ENCODE data around the gene POLR3K.
"Not testable (repeated sequence)": the region's sequence is repeated elsewhere in the genome, so short reads cannot be mapped to it uniquely, and the experiment has no call there.

Gene POLR3K

GRCh38 chr16:33877-34647, 19.3 kb downstream of the POLR3K start:
- no peak overlapping the region for H3K4me3 ChIP-seq (ENCODE audit: low read depth, low read length)
- TF ChIP-seq POLR2A (IDR thresholded peaks at IDR 0.05; ENCODE audit: extremely low read depth, insufficient read length) (no peak), CTCF (IDR thresholded peaks at IDR 0.05; ENCODE audit: low read depth, low read length) (no peak), MAX (IDR thresholded peaks at IDR 0.05; ENCODE audit: low read depth, low read length) (no peak), MYC (IDR thresholded peaks at IDR 0.05; ENCODE audit: low read depth, low read length) (no peak)
- DNase-seq (ENCODE audit: low read depth), result no peak

- H3K4me3 ChIP-seq (ENCODE audit: low read depth, low read length); DNase-seq (ENCODE audit: low read depth): not testable (repeated sequence)
Measured at GRCh38 chr16:33154-33876, 20.1 kb downstream of the POLR3K start.

- DNase-seq (ENCODE audit: low read depth); H3K4me3 ChIP-seq (ENCODE audit: low read depth, low read length): not testable (repeated sequence)
Measured at GRCh38 chr16:30627-31026, 22.8 kb downstream of the POLR3K start.

- H3K4me3 ChIP-seq (ENCODE audit: low read depth, low read length); DNase-seq (ENCODE audit: low read depth): not testable (repeated sequence)
Measured at GRCh38 chr16:25926-26348, 27.5 kb downstream of the POLR3K start.

- not testable (repeated sequence) for H3K4me3 ChIP-seq (ENCODE audit: low read depth, low read length); DNase-seq (ENCODE audit: low read depth)
Measured at GRCh38 chr16:24151-24550, 29.3 kb downstream of the POLR3K start.

- H3K4me3 ChIP-seq (ENCODE audit: low read depth, low read length); DNase-seq (ENCODE audit: low read depth): not testable (repeated sequence)
Measured at GRCh38 chr16:20886-21285, 32.5 kb downstream of the POLR3K start.

- not testable (repeated sequence) for DNase-seq (ENCODE audit: low read depth); H3K4me3 ChIP-seq (ENCODE audit: low read depth, low read length)
Measured at GRCh38 chr16:17062-17765, 36.2 kb downstream of the POLR3K start.

- not testable (repeated sequence) for H3K4me3 ChIP-seq (ENCODE audit: low read depth, low read length); DNase-seq (ENCODE audit: low read depth)
- peak; percentile 51 for TF ChIP-seq CTCF (IDR thresholded peaks at IDR 0.05; ENCODE audit: low read depth, low read length)
Measured at GRCh38 chr16:10772-11171, 42.6 kb downstream of the POLR3K start.

- TF ChIP-seq CTCF (IDR thresholded peaks at IDR 0.05; ENCODE audit: low read depth, low read length) (no peak), MAX (IDR thresholded peaks at IDR 0.05; ENCODE audit: low read depth, low read length) (no peak), MYC (IDR thresholded peaks at IDR 0.05; ENCODE audit: low read depth, low read length) (no peak), POLR2A (IDR thresholded peaks at IDR 0.05; ENCODE audit: extremely low read depth, insufficient read length) (no peak)
- DNase-seq (ENCODE audit: low read depth), result peak; percentile 20
- H3K4me3 ChIP-seq (ENCODE audit: low read depth, low read length), result peak overlapping the region; percentile 49
Measured at GRCh38 chr16:9903-10665, 43.3 kb downstream of the POLR3K start.

All from NB4 (cell line).